MM.1S (cell line): ENCODE results near the gene ZSCAN29.

Experiments used
- DNase-seq: peaks from one replicate; pipeline ENCODE4 v3.0.0-alpha.2; 2015
- H2AFZ ChIP-seq: fragments of 300-600 bp; sonication (generic); 2 replicates; pipeline ENCODE4 v1.6.0; 2016; ENCODE audit warnings: antibody characterized with exemption, low read length
- H3F3A ChIP-seq: fragments of 300-600 bp; sonication (generic); 2 replicates; pipeline ENCODE4 v1.6.1; 2016; ENCODE audit warnings: mild to moderate bottlenecking, antibody characterized with exemption, low read length, moderate library complexity, mixed read lengths; ENCODE audit not compliant: insufficient read depth
- H3K27ac ChIP-seq: fragments of 300-600 bp; sonication (generic); 2 replicates; pipeline ENCODE4 v1.5.1; 2016; ENCODE audit warnings: mild to moderate bottlenecking, low read length
- H3K27me3 ChIP-seq: fragments of 300-600 bp; sonication (generic); replicated peaks from 2 replicates; pipeline ENCODE4 v1.6.0; 2016; ENCODE audit warnings: low read length; ENCODE audit not compliant: insufficient read depth
- H3K36me3 ChIP-seq: fragments of 300-600 bp; sonication (generic); replicated peaks from 2 replicates; pipeline ENCODE4 v1.6.1; 2016; ENCODE audit warnings: mild to moderate bottlenecking, low read length, mixed read lengths; ENCODE audit not compliant: insufficient read depth
- H3K4me1 ChIP-seq: fragments of 300-600 bp; sonication (generic); 2 replicates; pipeline ENCODE4 v1.6.1; 2016; ENCODE audit warnings: low read length, mixed read lengths
- H3K4me2 ChIP-seq: fragments of 300-600 bp; sonication (generic); 2 replicates; pipeline ENCODE4 v1.6.0; 2016; ENCODE audit warnings: low read depth, low read length
- H3K4me3 ChIP-seq: fragments of 300-600 bp; sonication (generic); 2 replicates; pipeline ENCODE4 v1.5.1; 2016; ENCODE audit warnings: low read length, mixed read lengths
- H3K79me2 ChIP-seq: fragments of 300-600 bp; sonication (generic); 2 replicates; pipeline ENCODE4 v1.6.1; 2016; ENCODE audit warnings: mixed run types, low read length, mixed read lengths
- H3K9ac ChIP-seq: fragments of 300-600 bp; sonication (generic); 2 replicates; pipeline ENCODE4 v1.6.1; 2016; ENCODE audit warnings: low read length, mixed read lengths
- H3K9me2 ChIP-seq: fragments of 300-600 bp; sonication (generic); replicated peaks from 2 replicates; pipeline ENCODE4 v1.6.1; 2016; ENCODE audit warnings: mild to moderate bottlenecking, low read length, mixed read lengths; ENCODE audit not compliant: insufficient read depth
- H3K9me3 ChIP-seq: fragments of 300-600 bp; sonication (generic); replicated peaks from 2 replicates; pipeline ENCODE4 v1.6.1; 2016; ENCODE audit warnings: mild to moderate bottlenecking, low read length, mixed read lengths; ENCODE audit not compliant: insufficient read depth
- H4K20me1 ChIP-seq: fragments of 300-600 bp; sonication (generic); 2 replicates; pipeline ENCODE4 v1.6.1; 2016; ENCODE audit warnings: mild to moderate bottlenecking, low read length, moderate library complexity, mixed read lengths; ENCODE audit not compliant: insufficient read depth
- CTCF ChIP-seq: fragments of 300-600 bp; sonication (generic); IDR thresholded peaks from 2 replicates; pipeline ENCODE4 v1.5.1; 2016; ENCODE audit warnings: antibody characterized with exemption, low read length, mixed read lengths
- EZH2 ChIP-seq: fragments of 300-600 bp; sonication (generic); optimal IDR thresholded peaks from 2 replicates; pipeline ENCODE3; 2017; ENCODE audit warnings: low read depth, mild to moderate bottlenecking, antibody characterized with exemption, low read length, mixed read lengths
- EZH2phosphoT487 ChIP-seq: fragments of 300-600 bp; sonication (generic); IDR thresholded peaks from 2 replicates; pipeline ENCODE4 v1.6.1; 2018; ENCODE audit warnings: antibody characterized with exemption, low read length

ZSCAN29 gene

GRCh38 chr15:43370975-43371974 is at the start of gene ZSCAN29, which contains the start of gene TUBGCP4:
ZSCAN29 (minus strand) TSS chr15:43371043; CDS start chr15:43369913, 1,130 bp downstream.
TUBGCP4 (plus strand) TSS chr15:43371101; CDS start chr15:43371355, 254 bp downstream.
- peak within 1 kb of the TSS; percentile 98 for H3K4me2 ChIP-seq
- H3F3A ChIP-seq = no peaks in the 10 kb centered on the region
- no peaks in the 10 kb centered on the region for H3K9me2 ChIP-seq
- peaks cover 18% of the 10 kb centered on the region for H3K4me1 ChIP-seq
- no peaks in the 10 kb centered on the region for H3K27me3 ChIP-seq
- TF ChIP-seq CTCF = peak; percentile 62
- TF ChIP-seq EZH2phosphoT487 = no peak
- peak; percentile 86 for DNase-seq
- H3K9ac ChIP-seq = peak within 1 kb of the TSS; percentile 85
- H4K20me1 ChIP-seq = 0 out of 2 replicates have a peak, but pooled peaks cover 5% of the 10 kb centered on the region
- H3K4me3 ChIP-seq = peak within 1 kb of the TSS; percentile 81
- no peaks in the 10 kb centered on the region for H3K9me3 ChIP-seq
- H3K79me2 ChIP-seq = peaks cover 67% of the 10 kb centered on the region
- H3K36me3 ChIP-seq = no peaks in the 10 kb centered on the region; the same call in 1 of the 2 replicates
- H3K27ac ChIP-seq = peak within 1 kb of the TSS; percentile 26; the same call in 1 of the 2 replicates
- peak within 1 kb of the TSS; percentile 98 for H2AFZ ChIP-seq

DNA sequence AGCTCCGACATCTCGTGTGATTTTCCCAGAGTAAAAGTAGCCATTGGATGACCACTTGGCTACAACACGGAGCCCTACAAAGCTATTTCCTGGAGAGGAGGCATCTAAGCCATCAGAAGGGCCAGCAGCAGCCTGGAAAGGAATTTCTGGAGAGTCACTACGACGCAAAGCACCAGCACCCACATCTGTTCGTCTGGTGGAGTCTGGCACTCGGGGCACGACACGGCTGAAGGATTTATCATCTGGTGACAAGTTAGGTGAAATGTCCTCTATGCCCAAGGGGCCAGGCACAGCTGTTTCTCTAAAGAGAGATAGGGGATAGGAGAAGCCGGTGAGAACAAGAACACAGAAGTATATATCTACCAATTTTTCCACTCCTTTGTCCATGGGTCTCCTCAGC is 49.6 kb upstream of the ZSCAN29 start:
- no peak overlapping the region for H3K4me2 ChIP-seq

DNA sequence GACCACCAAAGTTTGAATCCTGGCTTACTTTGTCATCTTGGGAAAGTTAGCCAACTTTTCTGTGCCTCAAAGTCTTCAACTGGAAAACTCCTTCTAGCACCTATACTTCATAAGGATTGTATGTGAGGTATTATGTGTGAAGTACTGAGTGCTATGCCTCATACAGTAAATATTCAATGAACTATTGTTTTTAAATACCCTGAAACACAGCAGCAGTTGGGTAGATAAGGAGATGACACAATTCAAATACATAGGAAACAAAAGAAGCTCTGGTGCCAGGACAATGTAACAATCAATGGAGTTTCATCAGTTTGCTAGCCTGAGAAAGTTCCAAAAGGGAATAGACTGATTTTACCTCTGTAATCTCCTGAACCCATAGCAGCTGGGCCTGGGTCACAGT is 43.4 kb upstream of the ZSCAN29 start:
- Histone ChIP-seq H3K79me2 (no peaks in the 10 kb centered on the region), H3K36me3 (no peaks in the 10 kb centered on the region), H3K9me3 (no peaks in the 10 kb centered on the region), H4K20me1 (no peaks in the 10 kb centered on the region), H3K27ac (no peak overlapping the region), H3F3A (no peaks in the 10 kb centered on the region), H3K4me1 (no peaks in the 10 kb centered on the region), H3K9ac (no peak overlapping the region), H3K27me3 (no peaks in the 10 kb centered on the region), H3K4me3 (no peak overlapping the region), H3K9me2 (no peaks in the 10 kb centered on the region), H2AFZ (no peak overlapping the region), H3K4me2 (no peak overlapping the region)
- no peak for TF ChIP-seq EZH2
- no peak for TF ChIP-seq CTCF
- TF ChIP-seq EZH2phosphoT487 = no peak
- DNase-seq = no peak

More for the DNA sequence above, 49.6 kb upstream of the ZSCAN29 start:
- no peaks in the 10 kb centered on the region for H3K36me3 ChIP-seq
- no peaks in the 10 kb centered on the region for H3K79me2 ChIP-seq
- H3K9ac ChIP-seq = no peak overlapping the region
- TF ChIP-seq EZH2 (no peak), EZH2phosphoT487 (no peak), CTCF (no peak)
- no peaks in the 10 kb centered on the region for H4K20me1 ChIP-seq
- no peak overlapping the region for H2AFZ ChIP-seq
- H3K4me1 ChIP-seq = no peaks in the 10 kb centered on the region
- no peak overlapping the region for H3K4me3 ChIP-seq
- no peaks in the 10 kb centered on the region for H3F3A ChIP-seq
- no peaks in the 10 kb centered on the region for H3K27me3 ChIP-seq
- H3K27ac ChIP-seq = no peak overlapping the region
- H3K9me2 ChIP-seq = no peaks in the 10 kb centered on the region
- H3K9me3 ChIP-seq = no peaks in the 10 kb centered on the region
- DNase-seq = no peak
